ENCODE data around the gene CCR7.

- TF ChIP-seq CTCF (conservative IDR thresholded peaks at IDR 0.05; ENCODE audit: low read depth, low read length) (no peak), EZH2 (IDR thresholded peaks at IDR 0.05; ENCODE audit: borderline replicate concordance, low read depth, low read length, poor library complexity, severe bottlenecking) (no peak)
Measured at GRCh38 chr17:40605306-40605705, 40.0 kb upstream of the CCR7 start.
